ENCODE measurements around the gene ZNF565. TPM values are rescaled to one million over a fixed set of nuclear protein-coding genes. Genes with fewer than 3 reads are reported as not detected.

ZNF565 gene
- total RNA-seq, 1 experiment from 2014 or later, result 3.2 TPM

GRCh38 chr19:36144624-36145023 lies 69.8 kb downstream of the ZNF565 start:
- ChIA-PET CTCF (no interaction called here), POLR2A (interaction anchor here (1.3 kb wide), 1 partner anchor 8 kb away, joined by 3 read pairs; no protein-coding TSS in a partner anchor), RAD21 (ENCODE audit: low non-redundant PET in 1 of 2, low total read pairs in 2 of 2, uncharacterized antibody in 2 of 2, unreplicated experiment in 2 of 2) (no interaction called here)
- no peak overlapping the region for H3K4me3 ChIP-seq (replicated peaks in 1 of 2; ENCODE audit: low read depth in 1 of 2, low read length in 2 of 2)
- TF ChIP-seq EZH2phosphoT487 (IDR thresholded peaks at IDR 0.05; ENCODE audit: borderline replicate concordance) (no peak), ATF3 (IDR thresholded peaks at IDR 0.05) (no peak), SIN3A (IDR thresholded peaks at IDR 0.05; ENCODE audit: low read depth) (no peak), EZH2 (IDR thresholded peaks at IDR 0.05) (no peak), SP1 (IDR thresholded peaks at IDR 0.05; ENCODE audit: low read depth) (no peak), TCF7L2 (IDR thresholded peaks at IDR 0.05; ENCODE audit: borderline replicate concordance, extremely low read depth, insufficient read depth, insufficient read length) (no peak), YY1 (IDR thresholded peaks at IDR 0.05; ENCODE audit: extremely low read depth, insufficient replicate concordance, low read depth, low read length) (no peak), CEBPB (IDR thresholded peaks at IDR 0.05; ENCODE audit: low read depth) (no peak), POLR2AphosphoS5 (IDR thresholded peaks at IDR 0.05; ENCODE audit: low read depth, low read length) (no peak; the same call in 1 of the 2 replicates), ZFX (IDR thresholded peaks at IDR 0.05) (no peak), RAD21 (IDR thresholded peaks at IDR 0.05; ENCODE audit: low read depth) (no peak), JUND (IDR thresholded peaks at IDR 0.05) (no peak), EGR1 (IDR thresholded peaks at IDR 0.05; ENCODE audit: low read depth) (no peak), REST (IDR thresholded peaks at IDR 0.05; ENCODE audit: low read depth) (no peak), ZNF274 (IDR thresholded peaks at IDR 0.05; ENCODE audit: low read depth, low read length) (no peak), ZBTB33 (IDR thresholded peaks at IDR 0.05; ENCODE audit: extremely low read depth, insufficient replicate concordance, low read length) (no peak), CBX3 (IDR thresholded peaks at IDR 0.05; ENCODE audit: low read depth) (no peak)
- no peak overlapping the region for H3K4me2 ChIP-seq (ENCODE audit: low read length)
- H4K20me1 ChIP-seq (ENCODE audit: insufficient read depth), result peaks cover 6% of the 10 kb centered on the region; the same call in 1 of the 2 replicates
- DNase-seq (ENCODE audit: low read depth, low spot score) (no peak), ATAC-seq (no peak)
- H3K9ac ChIP-seq (ENCODE audit: low read length), result no peak overlapping the region
- no peaks in the 10 kb centered on the region for H3K9me2 ChIP-seq (ENCODE audit: insufficient read depth)
- peaks cover 44 to 56% of the 10 kb centered on the region in 2 experiments for H3K36me3 ChIP-seq (ENCODE audit: control insufficient read depth in 1 of 2, insufficient read depth in 2 of 2, low read length in 2 of 2)
- BruUV-seq (replicated peaks), result no TSS peak
- peaks cover 7 to 11% of the 10 kb centered on the region in 2 experiments for H3K4me1 ChIP-seq (ENCODE audit: control insufficient read depth in 1 of 2, insufficient read depth in 2 of 2, low read length in 2 of 2)
- no peaks in the 10 kb centered on the region for H3K9me3 ChIP-seq (ENCODE audit: control insufficient read depth in 1 of 2, insufficient read depth in 1 of 2, low read depth in 1 of 2, low read length in 2 of 2)
- no peaks in the 10 kb centered on the region for H3K27me3 ChIP-seq (ENCODE audit: insufficient read depth, low read length)
- no peak overlapping the region for H2AFZ ChIP-seq (ENCODE audit: low read depth, low read length, poor library complexity, severe bottlenecking)
- peaks cover 59% of the 10 kb centered on the region for H3K79me2 ChIP-seq (ENCODE audit: insufficient read depth, low read length)
- no peak overlapping the region for H3K27ac ChIP-seq (ENCODE audit: low read depth, low read length)
- intact Hi-C loops (cut with micrococcal nuclease), result no loop called here
